Endothelial cell (in vitro differentiated cells): Measurements from ENCODE around the gene KDM2A. TPM values are rescaled to one million over a fixed set of nuclear protein-coding genes. Genes with fewer than 3 reads are reported as not detected.

Source experiments
- DNase-seq: peaks from one replicate; pipeline ENCODE4 v3.0.0; 2021; ENCODE audit warnings: low spot score
- H3K27ac Mint-ChIP-seq: one replicate; pipeline ENCODE4 v1.8.0; 2021; ENCODE audit warnings: mixed read lengths, inconsistent platforms; ENCODE audit not compliant: unreplicated experiment
- H3K27me3 Mint-ChIP-seq: one replicate; pipeline ENCODE4 v1.8.0; 2021; ENCODE audit warnings: mild to moderate bottlenecking, moderate library complexity, mixed read lengths, inconsistent platforms; ENCODE audit not compliant: unreplicated experiment
- H3K36me3 Mint-ChIP-seq: one replicate; pipeline ENCODE4 v1.8.0; 2021; ENCODE audit warnings: mild to moderate bottlenecking, low read depth, mixed read lengths, inconsistent platforms; ENCODE audit not compliant: unreplicated experiment
- H3K4me1 Mint-ChIP-seq: one replicate; pipeline ENCODE4 v1.8.0; 2021; ENCODE audit warnings: mild to moderate bottlenecking, mixed read lengths, inconsistent platforms; ENCODE audit not compliant: unreplicated experiment
- H3K4me3 Mint-ChIP-seq: one replicate; pipeline ENCODE4 v1.8.0; 2021; ENCODE audit warnings: mild to moderate bottlenecking, mixed read lengths, inconsistent platforms; ENCODE audit not compliant: unreplicated experiment
- H3K9me3 Mint-ChIP-seq: one replicate; pipeline ENCODE4 v1.8.0; 2021; ENCODE audit warnings: mixed read lengths, inconsistent platforms; ENCODE audit not compliant: unreplicated experiment
- CTCF ChIP-seq: fragments of 200-600 bp; sonication (generic); IDR thresholded peaks from one replicate; pipeline ENCODE4 v1.5.0; 2021; ENCODE audit warnings: antibody characterized with exemption; ENCODE audit not compliant: unreplicated experiment
- total RNA-seq: library from RNA; stranded (reverse); fragmentation: NEBNext Ultra II Directional; extraction: Animal tissue kit (Norgen Biotek cat#: 25700); gene quantifications from one replicate; pipeline ENCODE4 v1.2.1, GENCODE V29; 2021; ENCODE audit not compliant: unreplicated experiment

The KDM2A gene
- total RNA-seq, 1 donor from 2014 or later: 76.9 TPM

GRCh38 chr11:67211656-67212436 is 92.8 kb downstream of the KDM2A start:
- TF ChIP-seq CTCF: no peak
- Mint-ChIP-seq H3K27ac (peak overlapping the region; percentile 1), H3K9me3 (no peaks in the 10 kb centered on the region), H3K4me3 (no peak overlapping the region), H3K27me3 (no peaks in the 10 kb centered on the region), H3K36me3 (peaks cover 12% of the 10 kb centered on the region), H3K4me1 (peaks cover 8% of the 10 kb centered on the region)
- no peak for DNase-seq

GRCh38 chr11:67213178-67213621 is 94.1 kb downstream of the KDM2A start:
- Mint-ChIP-seq H3K27me3 (no peaks in the 10 kb centered on the region), H3K36me3 (peaks cover 8% of the 10 kb centered on the region), H3K27ac (no peak overlapping the region), H3K4me1 (peaks cover 8% of the 10 kb centered on the region), H3K4me3 (no peak overlapping the region), H3K9me3 (no peaks in the 10 kb centered on the region)
- TF ChIP-seq CTCF: no peak
- DNase-seq: no peak

GRCh38 chr11:67227726-67228125 is 108.7 kb downstream of the KDM2A start:
- no peak for TF ChIP-seq CTCF
- peaks cover 2% of the 10 kb centered on the region for H3K27me3 Mint-ChIP-seq
- H3K27ac Mint-ChIP-seq: no peak overlapping the region
- peaks cover 15% of the 10 kb centered on the region for H3K36me3 Mint-ChIP-seq
- no peaks in the 10 kb centered on the region for H3K4me1 Mint-ChIP-seq
- no peak overlapping the region for H3K4me3 Mint-ChIP-seq
- DNase-seq: no peak
- no peaks in the 10 kb centered on the region for H3K9me3 Mint-ChIP-seq

GRCh38 chr11:67230406-67230805 is 111.3 kb downstream of the KDM2A start:
- Mint-ChIP-seq H3K36me3 (peaks cover 17% of the 10 kb centered on the region), H3K27me3 (peaks cover 2% of the 10 kb centered on the region), H3K4me3 (no peak overlapping the region), H3K9me3 (no peaks in the 10 kb centered on the region), H3K27ac (no peak overlapping the region), H3K4me1 (no peaks in the 10 kb centered on the region)
- TF ChIP-seq CTCF: no peak
- DNase-seq: no peak

GRCh38 chr11:67230886-67231285 is 111.8 kb downstream of the KDM2A start:
- peaks cover 2% of the 10 kb centered on the region for H3K27me3 Mint-ChIP-seq
- peaks cover 17% of the 10 kb centered on the region for H3K36me3 Mint-ChIP-seq
- H3K27ac Mint-ChIP-seq: no peak overlapping the region
- no peak overlapping the region for H3K4me3 Mint-ChIP-seq
- DNase-seq: no peak
- H3K4me1 Mint-ChIP-seq: no peaks in the 10 kb centered on the region
- no peak for TF ChIP-seq CTCF
- H3K9me3 Mint-ChIP-seq: no peaks in the 10 kb centered on the region
